K562 (cell line): ENCODE measurements around the gene GALR3. TPM values are rescaled to one million over a fixed set of nuclear protein-coding genes. Genes with fewer than 3 reads are reported as not detected.

Source experiments
- CEBPB ChIP-seq: fragments of 450-650 bp; IDR thresholded peaks from 2 replicates; pipeline ENCODE4 v1.6.1; 2016; ENCODE audit warnings: missing genetic modification characterization, missing compliant biosample characterization
- DMBX1 ChIP-seq: fragments of 250-450 bp; sonication (Bioruptor Pico); IDR thresholded peaks from 2 replicates; pipeline ENCODE4 v1.8.0; 2022; ENCODE audit warnings: inconsistent platforms, mild to moderate bottlenecking, moderate library complexity, borderline replicate concordance
- DPF2 ChIP-seq: fragments of 450-650 bp; IDR thresholded peaks from 2 replicates; pipeline ENCODE4 v1.6.1; 2016
- ETV6 ChIP-seq, 3 experiments: fragments of 150-350 bp in 1 of 3; sonication (generic) in 1 of 3; formaldehyde crosslinking in 1 of 3; IDR thresholded peaks; 2 replicates each; pipeline versions ENCODE4 v1.6.1 to v1.8.0; 2014 to 2022; ENCODE audit warnings: borderline replicate concordance in 2 of 3, low read depth in 2 of 3, antibody characterized with exemption in 1 of 3, low read length in 1 of 3, mild to moderate bottlenecking in 1 of 3, missing genetic modification reagents in 1 of 3
- FOXP1 ChIP-seq: sonication (generic); formaldehyde crosslinking; IDR thresholded peaks from 2 replicates; pipeline ENCODE4 v1.8.0; 2022; ENCODE audit warnings: mild to moderate bottlenecking, missing genetic modification reagents
- KDM5B ChIP-seq: fragments of 200-600 bp; sonication (generic); IDR thresholded peaks from 2 replicates; pipeline ENCODE4 v1.6.1; 2012; ENCODE audit warnings: low read depth, mild to moderate bottlenecking, moderate library complexity, low read length, control low read depth, inconsistent platforms; ENCODE audit not compliant: insufficient replicate concordance
- KLF1 ChIP-seq: fragments of 450-650 bp; IDR thresholded peaks from 2 replicates; pipeline ENCODE4 v1.6.1; 2016; ENCODE audit warnings: missing genetic modification characterization, missing compliant biosample characterization
- MECOM ChIP-seq: fragments of 250-450 bp; sonication (Bioruptor Pico); IDR thresholded peaks from 2 replicates; pipeline ENCODE4 v1.8.0; 2022; ENCODE audit warnings: inconsistent platforms
- NR2C1 ChIP-seq, 2 experiments: fragments of 450-650 bp; IDR thresholded peaks; 2 replicates each; pipeline ENCODE4 v1.6.1; 2017; ENCODE audit warnings: mild to moderate bottlenecking in 2 of 2, antibody characterized with exemption in 1 of 2, inconsistent platforms in 1 of 2, missing compliant biosample characterization in 1 of 2, missing genetic modification characterization in 1 of 2
- YY1 ChIP-seq, 3 experiments: IDR thresholded peaks; 2 replicates each; pipeline ENCODE4 v1.6.1; 2011; ENCODE audit warnings: low read length in 2 of 3, mild to moderate bottlenecking in 2 of 3, moderate library complexity in 2 of 3, borderline replicate concordance in 1 of 3, control low read depth in 1 of 3, low read depth in 1 of 3; ENCODE audit not compliant: insufficient read depth in 3 of 3, insufficient replicate concordance in 2 of 3, control insufficient read depth in 1 of 3, insufficient read length in 1 of 3; ENCODE audit errors: extremely low read depth in 1 of 3
- ZBTB7A ChIP-seq: IDR thresholded peaks from 2 replicates; pipeline ENCODE4 v1.6.1; 2011; ENCODE audit warnings: low read depth, mild to moderate bottlenecking, low read length, moderate library complexity, borderline replicate concordance; ENCODE audit not compliant: control insufficient read depth
- ZFX ChIP-seq: sonication (generic); formaldehyde crosslinking; IDR thresholded peaks from 2 replicates; pipeline ENCODE4 v1.8.0; 2022; ENCODE audit warnings: mild to moderate bottlenecking, missing genetic modification reagents, moderate library complexity
- ZNF24 ChIP-seq: fragments of 450-650 bp; IDR thresholded peaks from 2 replicates; pipeline ENCODE4 v1.6.1; 2016
- ZNF311 ChIP-seq: fragments of 250-450 bp; sonication (Bioruptor Pico); IDR thresholded peaks from 2 replicates; pipeline ENCODE4 v1.4.0; 2020; ENCODE audit warnings: mild to moderate bottlenecking, moderate library complexity
- ZNF766 ChIP-seq: fragments of 200-800 bp; sonication (Bioruptor generic); conservative IDR thresholded peaks from 2 replicates; pipeline ENCODE4 v1.6.1; 2016; ENCODE audit warnings: missing genetic modification characterization, missing compliant biosample characterization
- polyA plus RNA-seq, 8 experiments: library from polyadenylated mRNA; depleted of rRNA in 4 of 8; stranded (reverse) in 5 of 8; unstranded in 3 of 8; fragments of >200 nt; fragmentation: Nextera tagmentation in 2 of 8; fragmentation: Illumina TruSeq in 1 of 8; extraction: Ambion mirVana in 2 of 8; extraction: Trizol in 1 of 8; gene quantifications; 2 replicates each; pipeline versions ENCODE4 v1.2.1 to v1.2.3, GENCODE V29; 2011 to 2014; ENCODE audit warnings: inconsistent platforms in 1 of 8, missing spikeins in 1 of 8
- total RNA-seq, 7 experiments: library from RNA; depleted of rRNA in 6 of 7; stranded (reverse); fragments of >200 nt in 6 of 7; fragmentation: Illumina TruSeq in 2 of 7; extraction: Trizol in 2 of 7; gene quantifications; 2 replicates each; pipeline versions ENCODE4 v1.2.1 to v1.2.3, GENCODE V29; 2011 to 2021; ENCODE audit warnings: low replicate concordance in 1 of 7
- TF ChIP-seq, protein P1 (sequence below): fragments of 200-800 bp; sonication (Bioruptor generic); IDR thresholded peaks from 2 replicates; pipeline ENCODE4 v1.6.1; 2017; ENCODE audit warnings: missing genetic modification characterization, missing compliant biosample characterization

Gene GALR3
- total and polyA plus RNA-seq, 9 of the 15 experiments (the other 6 are each of a cell fraction or from before 2014, with no cell fraction given) = 0.13 TPM; not detected in 8

DNA sequence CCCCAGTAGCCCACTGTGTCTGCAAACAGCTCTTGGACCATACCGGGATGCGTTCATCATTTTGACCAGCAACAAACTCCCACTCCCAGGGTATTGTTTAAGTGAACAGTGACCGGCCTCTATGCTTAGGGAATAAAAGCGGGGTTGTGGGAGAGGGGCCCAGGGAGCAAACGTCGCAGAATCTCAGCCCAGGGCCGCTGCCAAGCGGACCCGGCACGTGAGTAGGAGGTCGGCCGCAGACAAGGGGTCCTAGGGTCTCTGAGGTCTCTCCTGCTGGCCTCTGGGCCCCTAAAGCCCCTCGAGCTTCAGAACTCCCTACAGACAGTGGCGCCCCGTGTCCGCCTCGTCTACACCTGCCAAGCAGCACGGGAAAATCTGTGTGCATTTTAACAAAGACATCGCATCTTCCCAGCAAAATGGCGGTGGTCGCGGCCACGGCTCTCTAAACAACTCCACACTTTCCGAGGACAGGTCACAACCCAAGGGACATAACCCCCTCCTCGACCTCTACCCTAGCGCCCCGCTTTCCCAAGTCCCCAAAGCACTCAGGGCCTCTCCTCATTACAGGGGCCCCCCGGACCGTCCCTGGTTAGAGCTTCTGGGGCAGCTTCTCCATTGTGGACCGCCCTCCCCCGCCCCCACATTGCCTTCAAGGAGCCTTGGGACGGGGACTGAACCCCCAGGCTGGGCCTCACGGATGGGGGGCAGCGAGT, 19.4 kb upstream of the GALR3 start (continued):
- TF ChIP-seq ZNF311 (no peak), ETV6 (IDR thresholded peaks at IDR 0.05; ENCODE audit: borderline replicate concordance in 1 of 2, low read depth in 2 of 2, low read length in 1 of 2) (no peak), ETV6 (CRISPR knock-in tag; IDR thresholded peaks at IDR 0.05; ENCODE audit: borderline replicate concordance) (no peak), MECOM (no peak), ZBTB7A (peak; percentile 29; the same call in 1 of the 2 replicates), FOXP1 (no peak), KDM5B (no peak), CEBPB (tag) (no peak), ZFX (0 out of 2 replicates have a peak, but pooled peaks have one; percentile 9), DMBX1 (CRISPR knock-in tag) (peak; percentile 35; the same call in 1 of the 2 replicates), NR2C1 (IDR thresholded peaks at IDR 0.05) (no peak), NR2C1 (tag; IDR thresholded peaks at IDR 0.05) (peak; percentile 54; the same call in 1 of the 2 replicates), KLF1 (no peak), ZNF766 (CRISPR knock-in tag) (0 out of 2 replicates have a peak, but pooled peaks have one; percentile 49), DPF2 (0 out of 2 replicates have a peak, but pooled peaks have one; percentile 5), ZNF24 (no peak), YY1 (IDR thresholded peaks at IDR 0.05; ENCODE audit: borderline replicate concordance in 1 of 3, control insufficient read depth in 1 of 3, extremely low read depth in 1 of 3, insufficient read depth in 3 of 3, insufficient read length in 1 of 3, insufficient replicate concordance in 2 of 3, low read depth in 1 of 3, low read length in 2 of 3) (peak in 2 of 3 experiments; percentile 28 to 50)
- TF ChIP-seq, protein P1, sequence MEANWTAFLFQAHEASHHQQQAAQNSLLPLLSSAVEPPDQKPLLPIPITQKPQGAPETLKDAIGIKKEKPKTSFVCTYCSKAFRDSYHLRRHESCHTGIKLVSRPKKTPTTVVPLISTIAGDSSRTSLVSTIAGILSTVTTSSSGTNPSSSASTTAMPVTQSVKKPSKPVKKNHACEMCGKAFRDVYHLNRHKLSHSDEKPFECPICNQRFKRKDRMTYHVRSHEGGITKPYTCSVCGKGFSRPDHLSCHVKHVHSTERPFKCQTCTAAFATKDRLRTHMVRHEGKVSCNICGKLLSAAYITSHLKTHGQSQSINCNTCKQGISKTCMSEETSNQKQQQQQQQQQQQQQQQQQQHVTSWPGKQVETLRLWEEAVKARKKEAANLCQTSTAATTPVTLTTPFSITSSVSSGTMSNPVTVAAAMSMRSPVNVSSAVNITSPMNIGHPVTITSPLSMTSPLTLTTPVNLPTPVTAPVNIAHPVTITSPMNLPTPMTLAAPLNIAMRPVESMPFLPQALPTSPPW (CRISPR knock-in tag) = peak; percentile 54
